GM13977 (cell line): ENCODE data around the gene ZNF488.

ENCODE experiments used
- DNase-seq: peaks from one replicate; pipeline ENCODE4 v3.0.0; 2012; ENCODE audit warnings: low spot score
- CTCF ChIP-seq: IDR thresholded peaks from 2 replicates; pipeline ENCODE4 v1.5.1; 2012; ENCODE audit warnings: mild to moderate bottlenecking, control low read depth; ENCODE audit not compliant: insufficient read depth; ENCODE audit errors: extremely low read depth, missing control alignments
- in situ Hi-C: fragments of 300-500 bp; cut with MboI; formaldehyde crosslinking; loops from one replicate; pipeline ENCODE4 v1.12.0; 2022; ENCODE audit warnings: low sequenced_read_pairs, low pct_unique_long_range_greater_than_20kb, mixed read lengths, inconsistent platforms; ENCODE audit not compliant: unreplicated experiment

ZNF488 gene

GRCh38 chr10:47367646-47368045 lies 16.4 kb downstream of the ZNF488 start:
- DNase-seq = no peak
- in situ Hi-C loops = no loop called here
- no peak for TF ChIP-seq CTCF

DNA sequence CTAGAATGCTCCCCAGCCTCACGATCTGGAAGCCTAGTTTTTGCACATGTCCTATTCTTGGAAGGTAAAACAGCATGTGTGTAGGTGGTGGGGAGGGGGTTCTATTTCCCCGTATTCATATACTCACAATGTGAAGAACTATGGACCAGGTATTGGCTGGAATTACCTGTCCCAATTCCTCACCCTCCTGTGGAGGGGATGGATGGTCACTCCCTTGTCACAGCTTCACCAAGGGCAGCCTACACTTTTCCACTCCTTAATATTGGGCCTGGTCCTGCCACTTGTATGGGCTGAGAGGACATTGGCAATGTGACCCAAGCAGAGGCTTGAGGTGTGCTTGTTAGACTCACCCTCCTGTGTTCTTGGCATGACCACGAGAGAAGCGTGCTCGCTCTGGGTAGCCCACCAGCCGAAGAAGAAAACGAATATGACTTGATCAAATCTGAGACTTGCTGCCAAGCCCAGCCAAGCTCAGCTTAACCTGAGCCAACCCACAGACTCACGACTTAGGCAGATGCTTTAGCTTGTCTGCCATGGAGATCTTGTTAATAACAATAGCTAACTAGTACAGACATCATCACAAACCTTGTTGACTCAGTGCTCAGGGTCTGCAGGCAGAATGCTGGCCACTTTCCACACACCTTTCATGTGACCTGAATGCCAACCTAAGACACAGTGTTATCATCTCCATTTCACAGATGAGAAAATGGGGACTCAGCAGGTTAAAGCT lies 17.2 kb downstream of the ZNF488 start:
- no peak for TF ChIP-seq CTCF
- in situ Hi-C loops = no loop called here
- no peak for DNase-seq

DNA sequence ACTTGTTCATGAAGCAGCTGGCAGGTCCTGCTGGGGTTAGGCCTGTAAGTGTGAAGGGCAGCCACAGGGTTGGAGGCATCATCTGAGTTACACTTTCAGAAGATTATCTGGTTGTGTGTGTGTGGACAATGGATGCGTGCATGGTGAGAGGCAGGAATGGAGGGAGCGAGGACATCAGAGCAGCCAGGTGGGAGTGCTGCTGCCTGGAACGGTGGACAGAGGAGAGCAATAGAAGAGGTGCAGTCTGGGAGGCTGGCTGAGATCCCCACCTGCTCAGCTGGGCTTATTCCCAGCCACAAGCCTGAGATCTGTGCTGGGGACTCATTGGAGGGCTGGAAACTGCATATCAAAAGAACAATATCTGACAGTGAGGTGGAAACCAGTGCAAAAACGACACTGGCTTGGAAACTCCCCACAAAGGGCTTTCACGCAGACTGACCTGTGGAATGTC lies 17.9 kb downstream of the ZNF488 start:
- DNase-seq = no peak
- no peak for TF ChIP-seq CTCF
- in situ Hi-C loops = no loop called here

GRCh38 chr10:47365431-47366180 lies 18.5 kb downstream of the ZNF488 start:
- in situ Hi-C loops = no loop called here

DNA sequence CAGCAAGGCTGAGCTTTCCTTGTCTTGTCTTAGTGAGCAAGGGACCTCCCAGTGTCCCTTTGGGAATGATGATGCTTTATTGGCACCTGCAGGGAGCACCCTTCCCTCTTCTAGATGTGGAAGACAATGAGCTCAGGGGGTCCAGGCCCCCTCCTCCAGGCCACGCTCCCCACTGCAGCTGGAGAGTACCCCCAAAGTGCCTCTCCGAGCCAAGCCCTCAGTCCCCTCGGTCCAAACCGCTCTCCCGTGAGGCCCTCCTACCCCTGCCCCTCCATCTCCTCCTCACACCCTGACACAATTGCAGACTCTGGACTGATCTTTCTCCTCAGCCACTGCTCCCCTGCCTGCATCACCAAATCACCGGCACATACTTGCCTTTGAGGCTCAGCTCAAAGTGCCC lies 19.2 kb downstream of the ZNF488 start:
- in situ Hi-C loops = no loop called here
- no peak for DNase-seq

More at GRCh38 chr10:47365431-47366180, 18.5 kb downstream of the ZNF488 start:
- no peak for DNase-seq
- no peak for TF ChIP-seq CTCF

GRCh38 chr10:47364366-47364765 lies 19.7 kb downstream of the ZNF488 start:
- in situ Hi-C loops = no loop called here
- no peak for DNase-seq
- TF ChIP-seq CTCF = no peak

More for the DNA sequence above, 19.2 kb downstream of the ZNF488 start:
- TF ChIP-seq CTCF = no peak
